ENCODE measurements around the gene LHX4. TPM values are rescaled to one million over a fixed set of nuclear protein-coding genes. Genes with fewer than 3 reads are reported as not detected.

Gene LHX4
- total and polyA plus RNA-seq, 9 of the 15 experiments (the other 6 are each of a cell fraction or from before 2014, with no cell fraction given): 0.01 to 0.11 (median 0.07) TPM; not detected in 5

DNA sequence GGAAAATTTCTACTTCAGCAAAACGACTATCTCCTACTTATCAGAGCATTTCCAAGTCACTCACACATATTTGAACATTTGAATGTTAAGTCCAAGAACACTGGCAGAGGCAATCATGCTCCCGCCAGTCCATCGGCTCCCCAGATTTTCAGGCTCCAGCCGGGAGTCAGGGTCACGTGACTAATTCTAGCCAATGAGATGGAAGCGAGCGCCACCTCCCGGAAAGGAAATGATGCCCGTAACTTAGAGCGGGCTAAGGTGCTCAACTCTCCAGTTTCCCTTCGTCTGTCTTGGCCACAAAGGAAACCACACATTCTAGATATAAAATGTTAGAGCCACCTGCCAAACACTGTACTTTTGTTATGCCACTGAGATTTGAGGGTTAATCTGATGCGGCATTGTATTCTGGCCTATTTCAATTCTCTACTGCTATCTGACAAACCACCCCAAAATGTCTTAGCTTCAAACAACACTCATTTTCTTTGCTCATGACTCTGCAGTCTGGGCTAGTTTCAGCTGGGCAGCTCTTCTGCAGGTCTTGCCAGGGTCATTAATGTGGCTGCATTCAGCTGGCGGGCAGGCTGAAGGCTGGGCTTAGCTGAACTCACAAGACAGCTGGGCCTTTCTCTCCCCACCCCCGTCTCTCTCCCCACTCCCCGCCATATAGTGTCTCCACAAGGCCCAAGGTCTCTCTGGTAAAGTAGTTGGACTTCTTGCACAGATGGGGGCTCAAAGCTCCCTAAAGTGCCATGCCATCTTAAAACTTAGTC lies 16.5 kb upstream of the LHX4 start (continued):
- TF ChIP-seq ELF2 (CRISPR knock-in tag; IDR thresholded peaks at IDR 0.05) (no peak), ZBTB7A (IDR thresholded peaks at IDR 0.05; ENCODE audit: borderline replicate concordance, control insufficient read depth, low read depth, low read length) (no peak), PHF8 (IDR thresholded peaks at IDR 0.05; ENCODE audit: borderline replicate concordance, low read length) (no peak), MAFF (IDR thresholded peaks at IDR 0.05; ENCODE audit: low read length) (no peak), POLR2A (conservative IDR thresholded peaks at IDR 0.05) (no peak), RBFOX2 (IDR thresholded peaks at IDR 0.05; ENCODE audit: low read depth, low read length) (no peak), PHF21A (IDR thresholded peaks at IDR 0.05; ENCODE audit: borderline replicate concordance, low read depth) (peak; percentile 57; the same call in 1 of the 2 replicates), PKNOX1 (IDR thresholded peaks at IDR 0.05) (no peak), CCNT2 (IDR thresholded peaks at IDR 0.05; ENCODE audit: borderline replicate concordance, extremely low read depth, insufficient read length, low read depth, low read length) (no peak), MTA3 (IDR thresholded peaks at IDR 0.05; ENCODE audit: borderline replicate concordance) (0 out of 2 replicates have a peak, but pooled peaks have one; percentile 29), NELFE (IDR thresholded peaks at IDR 0.05; ENCODE audit: insufficient read depth, insufficient read length) (no peak), BACH1 (tag; IDR thresholded peaks at IDR 0.05) (peak; percentile 45; the same call in 1 of the 2 replicates), ZKSCAN1 (IDR thresholded peaks at IDR 0.05; ENCODE audit: low read depth, low read length) (no peak), ZNF76 (CRISPR knock-in tag; IDR thresholded peaks at IDR 0.05; ENCODE audit: borderline replicate concordance) (no peak), HDGF (IDR thresholded peaks at IDR 0.05) (no peak), ZNF408 (CRISPR knock-in tag; IDR thresholded peaks at IDR 0.05; ENCODE audit: low read depth) (no peak), NR2C1 (IDR thresholded peaks at IDR 0.05) (peak; percentile 59), NR2C1 (tag; IDR thresholded peaks at IDR 0.05) (no peak), SMAD4 (CRISPR knock-in tag; conservative IDR thresholded peaks at IDR 0.05) (peak; percentile 40; the same call in 1 of the 2 replicates)
- TF ChIP-seq, protein P1, sequence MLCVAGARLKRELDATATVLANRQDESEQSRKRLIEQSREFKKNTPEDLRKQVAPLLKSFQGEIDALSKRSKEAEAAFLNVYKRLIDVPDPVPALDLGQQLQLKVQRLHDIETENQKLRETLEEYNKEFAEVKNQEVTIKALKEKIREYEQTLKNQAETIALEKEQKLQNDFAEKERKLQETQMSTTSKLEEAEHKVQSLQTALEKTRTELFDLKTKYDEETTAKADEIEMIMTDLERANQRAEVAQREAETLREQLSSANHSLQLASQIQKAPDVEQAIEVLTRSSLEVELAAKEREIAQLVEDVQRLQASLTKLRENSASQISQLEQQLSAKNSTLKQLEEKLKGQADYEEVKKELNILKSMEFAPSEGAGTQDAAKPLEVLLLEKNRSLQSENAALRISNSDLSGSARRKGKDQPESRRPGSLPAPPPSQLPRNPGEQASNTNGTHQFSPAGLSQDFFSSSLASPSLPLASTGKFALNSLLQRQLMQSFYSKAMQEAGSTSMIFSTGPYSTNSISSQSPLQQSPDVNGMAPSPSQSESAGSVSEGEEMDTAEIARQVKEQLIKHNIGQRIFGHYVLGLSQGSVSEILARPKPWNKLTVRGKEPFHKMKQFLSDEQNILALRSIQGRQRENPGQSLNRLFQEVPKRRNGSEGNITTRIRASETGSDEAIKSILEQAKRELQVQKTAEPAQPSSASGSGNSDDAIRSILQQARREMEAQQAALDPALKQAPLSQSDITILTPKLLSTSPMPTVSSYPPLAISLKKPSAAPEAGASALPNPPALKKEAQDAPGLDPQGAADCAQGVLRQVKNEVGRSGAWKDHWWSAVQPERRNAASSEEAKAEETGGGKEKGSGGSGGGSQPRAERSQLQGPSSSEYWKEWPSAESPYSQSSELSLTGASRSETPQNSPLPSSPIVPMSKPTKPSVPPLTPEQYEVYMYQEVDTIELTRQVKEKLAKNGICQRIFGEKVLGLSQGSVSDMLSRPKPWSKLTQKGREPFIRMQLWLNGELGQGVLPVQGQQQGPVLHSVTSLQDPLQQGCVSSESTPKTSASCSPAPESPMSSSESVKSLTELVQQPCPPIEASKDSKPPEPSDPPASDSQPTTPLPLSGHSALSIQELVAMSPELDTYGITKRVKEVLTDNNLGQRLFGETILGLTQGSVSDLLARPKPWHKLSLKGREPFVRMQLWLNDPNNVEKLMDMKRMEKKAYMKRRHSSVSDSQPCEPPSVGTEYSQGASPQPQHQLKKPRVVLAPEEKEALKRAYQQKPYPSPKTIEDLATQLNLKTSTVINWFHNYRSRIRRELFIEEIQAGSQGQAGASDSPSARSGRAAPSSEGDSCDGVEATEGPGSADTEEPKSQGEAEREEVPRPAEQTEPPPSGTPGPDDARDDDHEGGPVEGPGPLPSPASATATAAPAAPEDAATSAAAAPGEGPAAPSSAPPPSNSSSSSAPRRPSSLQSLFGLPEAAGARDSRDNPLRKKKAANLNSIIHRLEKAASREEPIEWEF (CRISPR knock-in tag; IDR thresholded peaks at IDR 0.05): no peak
- TF ChIP-seq, protein P2, sequence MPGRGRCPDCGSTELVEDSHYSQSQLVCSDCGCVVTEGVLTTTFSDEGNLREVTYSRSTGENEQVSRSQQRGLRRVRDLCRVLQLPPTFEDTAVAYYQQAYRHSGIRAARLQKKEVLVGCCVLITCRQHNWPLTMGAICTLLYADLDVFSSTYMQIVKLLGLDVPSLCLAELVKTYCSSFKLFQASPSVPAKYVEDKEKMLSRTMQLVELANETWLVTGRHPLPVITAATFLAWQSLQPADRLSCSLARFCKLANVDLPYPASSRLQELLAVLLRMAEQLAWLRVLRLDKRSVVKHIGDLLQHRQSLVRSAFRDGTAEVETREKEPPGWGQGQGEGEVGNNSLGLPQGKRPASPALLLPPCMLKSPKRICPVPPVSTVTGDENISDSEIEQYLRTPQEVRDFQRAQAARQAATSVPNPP (IDR thresholded peaks at IDR 0.05; ENCODE audit: borderline replicate concordance, insufficient read depth, insufficient read length): no peak

Data from K562 (cell line).